Prostate gland (tissue), 2 donors: ENCODE results near the gene PAH.

Experiments used
- CTCF ChIP-seq, 4 experiments: fragments of 200-600 bp in 2 of 4; fragments of 450-650 bp in 2 of 4; sonication (generic) in 2 of 4; IDR thresholded peaks; 1 replicate in 3 of 4; 2 replicates in 1 of 4; pipeline ENCODE4 v1.5.1; 2016 to 2019; ENCODE audit warnings: antibody characterized with exemption in 4 of 4, mild to moderate bottlenecking in 2 of 4, moderate library complexity in 2 of 4
- POLR2A ChIP-seq: fragments of 450-650 bp; IDR thresholded peaks from one replicate; pipeline ENCODE4 v1.6.1; 2016; ENCODE audit warnings: antibody characterized with exemption, mild to moderate bottlenecking
- POLR2AphosphoS5 ChIP-seq: sonication (generic); formaldehyde crosslinking; IDR thresholded peaks from one replicate; pipeline ENCODE4 v1.6.1; 2017; ENCODE audit warnings: antibody characterized with exemption

GRCh38 chr12:102865821-102866615 is 51.0 kb downstream of the PAH start:
- TF ChIP-seq CTCF (IDR thresholded peaks at IDR 0.05) (no peak), POLR2A (no peak), POLR2AphosphoS5 (no peak)
